IPS DF 4.7 (cell line): ENCODE data around the gene NINJ1.
"Not testable (repeated sequence)": the region's sequence is repeated elsewhere in the genome, so short reads cannot be mapped to it uniquely, and the experiment has no call there.

Experiments used
- DNase-seq: peaks from one replicate; pipeline ENCODE4 v3.0.0-alpha.2; 2013; ENCODE audit warnings: low spot score; ENCODE audit errors: extremely low read depth

NINJ1 gene

DNA sequence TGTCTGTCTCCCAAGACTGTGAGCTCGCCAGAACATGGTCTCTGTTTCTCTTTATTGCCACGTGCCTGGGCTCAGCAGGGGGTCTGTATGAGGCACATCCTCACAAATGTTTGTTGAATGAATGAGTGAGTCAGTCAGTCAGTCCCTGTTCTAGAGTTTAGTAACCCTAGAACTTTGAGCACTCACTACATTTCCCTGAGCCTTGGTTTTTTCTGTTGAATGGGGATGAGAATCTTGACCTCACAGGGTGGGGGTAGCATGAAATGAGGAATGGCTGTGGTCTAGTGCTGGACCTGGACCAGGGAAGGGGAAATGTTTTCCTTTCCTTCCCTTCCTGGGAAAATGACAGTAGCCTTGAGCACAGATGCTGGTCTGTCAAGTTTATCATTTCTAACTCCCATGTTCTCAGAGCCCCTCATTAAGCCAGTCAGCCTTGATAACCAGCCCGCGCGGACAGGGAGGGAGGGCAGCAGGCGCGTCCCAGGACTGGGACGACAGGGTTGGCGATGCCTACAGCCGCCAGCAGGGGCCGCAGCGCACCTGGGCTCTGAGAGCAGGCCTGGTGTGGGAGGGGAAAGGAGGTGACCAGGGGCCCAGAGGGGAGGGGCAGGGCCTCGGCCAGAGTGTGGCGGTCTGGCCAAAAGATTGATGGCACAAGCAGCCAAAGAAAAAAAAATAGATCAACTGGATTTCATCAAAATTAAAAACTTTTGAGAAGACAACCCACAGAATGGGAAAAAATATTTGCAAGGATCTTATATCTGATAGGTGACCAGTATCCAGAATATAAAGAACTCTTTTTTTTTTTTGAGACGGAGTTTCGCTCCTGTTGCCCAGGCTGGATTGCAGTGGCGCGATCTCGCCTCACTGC is 25.8 kb upstream of the NINJ1 start:
- DNase-seq: no peak

- DNase-seq: no peak
These were observed 22.5 kb upstream of the NINJ1 start for GRCh38 chr9:93156475-93157008.

DNA sequence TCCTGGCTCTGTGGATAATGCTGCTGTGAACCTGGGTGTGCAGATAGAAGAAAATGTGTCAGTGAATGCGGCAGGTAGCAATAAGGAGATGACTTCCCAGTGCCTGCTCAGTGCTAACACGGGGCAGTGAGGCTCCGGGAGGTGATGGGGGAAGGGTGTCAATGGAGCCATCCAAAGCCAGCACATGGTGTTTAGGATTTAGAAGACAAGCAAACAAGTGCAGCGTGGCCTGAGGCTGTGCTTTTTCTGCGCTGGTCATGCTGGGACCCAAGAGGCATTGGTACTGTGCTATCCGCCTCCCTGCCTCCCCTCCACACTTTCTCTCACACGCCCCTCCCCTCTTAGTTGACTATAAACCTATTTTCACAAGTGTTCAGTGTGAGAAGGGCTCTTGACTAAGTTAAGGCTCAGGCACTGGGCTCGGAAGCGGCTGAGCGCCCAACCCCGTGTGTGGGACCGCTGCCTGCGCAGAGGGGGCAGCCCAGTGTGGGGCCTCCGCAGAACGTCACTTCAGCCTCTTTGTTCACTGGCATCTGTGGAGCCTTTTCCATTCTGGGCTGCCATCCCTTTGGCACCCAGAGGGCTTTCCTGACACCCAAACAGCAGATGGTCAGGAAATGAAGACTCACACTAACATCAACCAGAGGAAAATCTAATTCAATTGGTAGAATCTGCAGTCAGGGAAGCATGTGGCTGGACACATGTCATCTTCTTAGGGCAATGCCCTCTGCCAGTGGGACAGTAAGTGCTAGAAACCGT is 21.8 kb upstream of the NINJ1 start:
- no peak for DNase-seq

DNA sequence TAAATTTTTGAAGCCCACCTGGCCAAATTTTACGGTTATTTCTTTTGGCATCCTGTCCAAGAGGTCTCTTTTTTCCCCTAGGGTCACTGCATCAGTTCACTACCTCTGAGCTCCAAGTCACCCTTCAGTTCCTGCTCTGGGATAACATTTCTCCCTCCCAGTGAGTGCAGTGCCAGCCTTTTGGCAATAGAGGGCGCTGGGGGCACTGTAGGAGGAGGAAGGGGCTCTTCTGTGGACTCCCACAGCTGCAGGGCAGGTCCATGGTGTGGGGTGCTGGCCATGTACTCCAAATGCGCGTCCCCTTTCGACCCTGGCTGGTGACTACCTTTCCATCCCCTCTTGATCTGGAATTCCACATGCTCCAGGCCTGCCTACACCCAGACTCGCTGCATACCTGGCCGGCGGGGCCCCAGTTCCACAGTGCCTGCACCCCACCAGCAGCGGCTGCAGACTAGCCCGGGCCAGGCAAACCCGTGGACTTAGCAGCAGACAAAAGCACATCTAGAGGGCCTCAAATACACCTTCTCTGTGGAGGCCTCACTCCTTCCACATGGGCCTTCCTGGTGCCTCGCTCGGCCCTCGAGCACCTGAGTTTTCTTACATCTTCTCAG is 20.3 kb upstream of the NINJ1 start:
- no peak for DNase-seq

- DNase-seq: no peak
These were observed 17.2 kb upstream of the NINJ1 start for GRCh38 chr9:93151097-93151784.

DNA sequence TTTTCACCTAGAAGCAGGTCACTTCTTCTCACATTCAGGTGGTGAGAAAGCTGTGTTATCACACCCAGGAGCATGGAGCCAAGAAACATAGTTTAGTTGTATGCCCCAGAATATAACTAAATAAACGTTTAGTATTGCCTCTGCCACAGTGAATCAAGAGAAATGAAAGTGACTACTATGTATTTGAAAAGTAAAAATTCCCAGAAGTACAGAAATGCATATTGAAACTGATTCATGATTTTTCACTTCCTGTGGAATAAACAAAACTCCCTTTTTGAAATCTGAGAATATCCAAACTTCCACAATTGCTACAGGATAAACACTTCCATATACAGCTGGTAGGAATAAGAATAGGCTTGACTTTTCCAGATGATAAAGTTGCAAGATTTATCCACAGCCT is 15.3 kb upstream of the NINJ1 start:
- DNase-seq: no peak

GRCh38 chr9:93148721-93149120 is 14.7 kb upstream of the NINJ1 start:
- no peak for DNase-seq

- no peak for DNase-seq
These were observed 13.6 kb upstream of the NINJ1 start for GRCh38 chr9:93147632-93148031.

DNA sequence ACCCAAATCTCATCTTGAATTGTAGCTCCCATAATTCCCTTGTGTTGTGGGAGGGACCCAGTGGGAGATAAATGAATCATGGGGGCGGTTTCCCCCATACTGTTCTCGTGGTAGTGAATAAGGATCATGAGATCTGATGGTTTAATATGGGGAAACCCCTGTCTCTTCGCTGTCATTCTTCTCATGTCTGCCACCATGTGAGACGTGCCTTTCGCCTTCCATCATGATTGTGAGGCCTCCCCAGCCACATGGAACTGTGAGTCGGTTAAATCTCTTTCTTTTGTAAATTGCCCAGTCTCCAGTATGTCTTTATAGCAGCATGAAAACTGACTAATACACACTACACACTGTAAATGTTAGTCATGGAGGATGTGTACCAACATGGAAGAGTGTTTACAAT is 12.6 kb upstream of the NINJ1 start:
- not testable (repeated sequence) for DNase-seq

- no peak for DNase-seq
These were observed 9.9 kb upstream of the NINJ1 start for GRCh38 chr9:93143830-93144530.

GRCh38 chr9:93141771-93142483 is 7.9 kb upstream of the NINJ1 start:
- no peak for DNase-seq

GRCh38 chr9:93139365-93140182 is 5.5 kb upstream of the NINJ1 start:
- DNase-seq: no peak

- no peak for DNase-seq
These were observed 4.2 kb upstream of the NINJ1 start for GRCh38 chr9:93138171-93138764.

GRCh38 chr9:93137362-93137761 is 3.3 kb upstream of the NINJ1 start:
- DNase-seq: no peak

DNA sequence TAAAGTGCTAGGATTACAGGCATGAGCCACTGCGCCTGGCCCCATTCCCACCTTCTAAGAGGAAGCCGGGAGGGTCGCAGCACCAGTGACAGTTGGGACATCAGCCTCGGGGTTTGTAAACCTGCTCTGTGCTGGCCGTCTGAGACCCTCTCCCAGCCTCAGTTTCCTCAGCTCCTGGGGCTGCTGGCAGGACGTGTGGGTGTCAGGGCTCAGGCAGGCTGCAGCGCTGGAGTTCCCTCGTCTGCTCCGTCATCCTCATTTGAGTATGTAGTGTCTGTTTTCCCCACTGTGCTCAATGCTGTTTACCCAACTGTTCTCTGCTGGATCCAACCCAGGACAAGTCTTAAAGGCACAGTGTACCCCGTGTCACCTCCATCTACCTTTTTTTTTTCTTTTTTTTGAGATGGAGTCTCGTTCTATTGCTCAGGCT is 2.0 kb upstream of the NINJ1 start:
- DNase-seq: no peak

- no peak for DNase-seq
These were observed 841 bp upstream of the NINJ1 start for GRCh38 chr9:93134740-93135444.

- DNase-seq: no peak
These were observed 403 bp downstream of the NINJ1 start for GRCh38 chr9:93133681-93134014.

DNA sequence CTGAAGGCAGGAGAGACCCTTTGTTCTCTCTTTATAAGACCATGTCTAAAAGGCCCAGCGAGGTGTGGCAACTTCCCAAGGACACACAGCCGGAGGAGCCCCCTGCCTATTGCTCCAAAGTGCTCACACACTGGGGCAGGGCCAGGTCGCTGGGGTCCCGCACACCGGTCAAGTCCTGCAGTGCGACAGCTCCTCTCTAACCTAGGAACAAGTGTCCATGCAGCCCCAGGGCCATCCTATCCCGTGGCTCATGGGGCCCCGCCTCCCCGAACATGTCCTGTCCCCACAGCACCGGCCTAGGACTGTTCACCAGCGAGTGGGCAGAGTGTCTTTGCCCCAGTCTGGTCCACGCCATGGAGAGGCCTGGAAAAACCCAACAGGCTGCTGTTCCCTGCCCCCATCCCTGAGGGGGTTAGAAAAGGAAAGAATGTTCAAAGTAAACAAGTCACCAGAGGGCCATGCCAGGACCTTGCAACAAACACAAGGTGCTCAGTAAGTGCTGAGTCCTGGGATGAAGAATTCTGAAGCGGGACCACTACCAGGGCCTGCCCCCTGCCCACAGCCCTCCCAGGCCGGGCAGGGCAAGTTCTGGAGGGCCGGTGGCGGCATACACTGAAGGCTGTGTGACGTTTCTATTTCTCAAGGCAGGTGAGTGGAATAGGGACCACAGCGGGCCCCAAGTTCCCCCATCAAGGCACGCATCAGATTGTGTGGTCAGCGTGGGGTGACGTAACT is 938 bp downstream of the NINJ1 start:
- DNase-seq: no peak
